ENCODE results near the gene TAGAP.

DNA sequence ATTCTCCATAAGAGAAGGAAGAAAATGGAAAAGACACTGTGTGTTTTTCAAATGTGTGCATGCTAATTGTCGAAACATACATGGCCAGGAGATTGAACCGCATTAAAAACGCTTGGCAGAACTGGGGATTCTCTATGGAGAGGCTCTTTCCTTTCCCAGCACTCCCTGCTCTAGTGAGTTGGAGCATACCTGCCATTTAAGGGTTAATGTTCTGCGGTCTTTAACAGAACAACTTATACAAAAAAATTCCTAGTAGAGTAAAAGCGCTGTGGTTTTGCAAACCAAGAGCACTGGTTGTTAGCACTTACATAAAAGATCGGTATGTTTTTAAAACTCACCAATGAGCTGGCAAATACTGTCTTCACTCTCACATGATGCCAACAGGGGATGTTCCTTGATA lies 1.5 kb downstream of the TAGAP start:
- TF ChIP-seq, protein P1, sequence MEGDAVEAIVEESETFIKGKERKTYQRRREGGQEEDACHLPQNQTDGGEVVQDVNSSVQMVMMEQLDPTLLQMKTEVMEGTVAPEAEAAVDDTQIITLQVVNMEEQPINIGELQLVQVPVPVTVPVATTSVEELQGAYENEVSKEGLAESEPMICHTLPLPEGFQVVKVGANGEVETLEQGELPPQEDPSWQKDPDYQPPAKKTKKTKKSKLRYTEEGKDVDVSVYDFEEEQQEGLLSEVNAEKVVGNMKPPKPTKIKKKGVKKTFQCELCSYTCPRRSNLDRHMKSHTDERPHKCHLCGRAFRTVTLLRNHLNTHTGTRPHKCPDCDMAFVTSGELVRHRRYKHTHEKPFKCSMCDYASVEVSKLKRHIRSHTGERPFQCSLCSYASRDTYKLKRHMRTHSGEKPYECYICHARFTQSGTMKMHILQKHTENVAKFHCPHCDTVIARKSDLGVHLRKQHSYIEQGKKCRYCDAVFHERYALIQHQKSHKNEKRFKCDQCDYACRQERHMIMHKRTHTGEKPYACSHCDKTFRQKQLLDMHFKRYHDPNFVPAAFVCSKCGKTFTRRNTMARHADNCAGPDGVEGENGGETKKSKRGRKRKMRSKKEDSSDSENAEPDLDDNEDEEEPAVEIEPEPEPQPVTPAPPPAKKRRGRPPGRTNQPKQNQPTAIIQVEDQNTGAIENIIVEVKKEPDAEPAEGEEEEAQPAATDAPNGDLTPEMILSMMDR (IDR thresholded peaks at IDR 0.05): no peak
- no peak for TF ChIP-seq POLR2A (IDR thresholded peaks at IDR 0.05)
